HPDE6-E6E7 (cell line): ENCODE data around the gene IVL.

Source experiments
- DNase-seq: peaks from one replicate; pipeline ENCODE4 v3.0.0; 2011; ENCODE audit warnings: missing footprints; ENCODE audit errors: extremely low spot score

The IVL gene, protein sequence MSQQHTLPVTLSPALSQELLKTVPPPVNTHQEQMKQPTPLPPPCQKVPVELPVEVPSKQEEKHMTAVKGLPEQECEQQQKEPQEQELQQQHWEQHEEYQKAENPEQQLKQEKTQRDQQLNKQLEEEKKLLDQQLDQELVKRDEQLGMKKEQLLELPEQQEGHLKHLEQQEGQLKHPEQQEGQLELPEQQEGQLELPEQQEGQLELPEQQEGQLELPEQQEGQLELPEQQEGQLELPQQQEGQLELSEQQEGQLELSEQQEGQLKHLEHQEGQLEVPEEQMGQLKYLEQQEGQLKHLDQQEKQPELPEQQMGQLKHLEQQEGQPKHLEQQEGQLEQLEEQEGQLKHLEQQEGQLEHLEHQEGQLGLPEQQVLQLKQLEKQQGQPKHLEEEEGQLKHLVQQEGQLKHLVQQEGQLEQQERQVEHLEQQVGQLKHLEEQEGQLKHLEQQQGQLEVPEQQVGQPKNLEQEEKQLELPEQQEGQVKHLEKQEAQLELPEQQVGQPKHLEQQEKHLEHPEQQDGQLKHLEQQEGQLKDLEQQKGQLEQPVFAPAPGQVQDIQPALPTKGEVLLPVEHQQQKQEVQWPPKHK

DNA sequence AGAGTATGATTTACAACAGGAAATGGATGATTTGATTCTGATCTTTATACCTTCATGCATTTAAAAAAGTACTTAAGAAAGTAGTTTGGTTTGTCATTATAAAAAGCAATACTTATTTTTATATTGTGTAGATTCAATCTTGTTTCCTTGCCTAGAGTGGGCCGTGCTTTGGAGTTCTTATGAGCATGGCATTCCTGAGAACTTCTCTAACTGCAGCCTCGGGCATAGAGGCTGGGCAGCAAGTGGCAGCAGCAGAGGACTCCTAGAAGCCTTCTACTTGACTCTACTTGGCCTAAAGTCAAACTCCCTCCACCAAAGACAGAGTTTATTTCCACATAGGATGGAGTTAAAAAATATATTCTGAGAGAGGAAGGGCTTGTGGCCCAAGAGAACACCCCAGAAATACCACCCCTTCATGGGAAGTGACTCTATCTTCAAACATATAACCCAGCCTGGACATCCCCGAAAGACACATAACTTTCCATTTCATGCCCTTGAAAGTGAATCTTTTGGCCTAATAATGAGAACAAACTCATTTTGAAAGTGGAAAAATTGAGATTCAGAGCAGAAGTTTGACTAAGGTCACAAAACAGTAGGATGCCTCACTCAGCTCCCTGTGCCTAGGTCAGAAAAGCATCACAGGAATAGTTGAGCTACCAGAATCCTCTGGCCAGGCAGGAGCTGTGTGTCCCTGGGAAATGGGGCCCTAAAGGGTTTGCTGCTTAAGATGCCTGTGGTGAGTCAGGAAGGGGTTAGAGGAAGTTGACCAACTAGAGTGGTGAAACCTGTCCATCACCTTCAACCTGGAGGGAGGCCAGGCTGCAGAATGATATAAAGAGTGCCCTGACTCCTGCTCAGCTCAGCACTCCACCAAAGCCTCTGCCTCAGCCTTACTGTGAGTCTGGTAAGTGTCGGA lies at the start of gene IVL:
Gene IVL, plus strand, starts transcription at position 861 of the 916 bp plus-strand sequence. CDS start 1,252 bp downstream, outside the sequence.
- DNase-seq: peak; percentile 78

DNA sequence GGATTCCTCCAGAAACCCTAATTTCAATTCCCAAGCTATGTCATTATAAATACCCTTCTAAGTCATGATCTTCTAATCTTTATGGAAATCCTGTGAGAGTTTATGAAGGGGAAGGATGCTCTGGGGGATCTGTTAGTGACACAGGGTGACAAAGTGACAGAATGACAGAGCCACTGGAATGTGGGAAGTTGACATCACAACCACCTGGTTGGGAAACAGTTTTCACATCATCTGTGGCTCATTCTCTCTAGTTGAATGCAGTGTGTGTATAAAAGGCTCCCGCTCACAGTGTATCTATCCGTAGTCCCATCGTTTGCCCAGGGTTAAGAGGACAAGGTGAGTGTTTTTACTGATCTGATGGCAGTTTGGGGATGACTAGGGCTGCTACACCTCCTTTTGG lies 48.6 kb upstream of the IVL start, which contains the start of gene LCE7A:
Gene LCE7A, plus strand, starts transcription at position 301 of the 400 bp plus-strand sequence. CDS start 702 bp downstream, outside the sequence.
- DNase-seq: no peak

DNA sequence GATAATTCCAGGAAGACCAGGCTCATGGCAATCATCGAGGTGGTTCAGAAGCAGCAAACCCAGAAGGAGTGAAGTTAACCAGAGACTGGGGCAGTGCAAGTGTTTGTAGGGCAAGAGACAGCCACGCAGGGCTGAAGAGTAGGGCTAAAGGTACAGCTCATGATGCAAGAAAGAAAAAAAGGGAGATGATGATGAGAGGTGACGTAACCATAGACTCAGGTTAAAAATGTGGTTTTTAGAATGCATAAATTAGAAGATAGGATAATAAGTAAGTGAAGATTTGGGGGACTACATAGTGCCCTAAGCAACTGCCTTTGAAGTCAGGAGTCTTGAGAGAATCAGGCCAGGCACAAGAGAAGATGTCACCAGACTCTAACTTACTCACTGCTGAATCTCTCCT lies 48.2 kb upstream of the IVL start:
- no peak for DNase-seq

DNA sequence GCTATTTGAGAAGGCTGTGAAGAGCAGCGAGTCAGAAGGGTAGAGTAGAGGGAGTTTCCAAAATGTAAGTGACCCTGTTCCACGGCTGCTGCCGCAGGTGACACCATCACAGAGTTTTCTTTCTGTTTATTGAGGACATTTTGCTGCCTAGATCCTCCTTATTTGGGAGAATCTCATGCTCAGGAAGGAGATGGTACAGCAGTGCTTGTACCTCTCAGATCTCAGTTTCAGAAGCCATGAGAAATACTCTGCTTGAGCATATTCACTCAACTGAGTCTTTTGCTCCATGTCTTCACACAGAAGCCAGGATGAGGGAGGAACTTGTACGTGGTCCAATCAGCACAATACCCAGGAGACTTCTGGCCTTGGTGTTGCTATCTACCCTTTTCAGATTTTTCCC lies 47.0 kb upstream of the IVL start:
- no peak for DNase-seq

DNA sequence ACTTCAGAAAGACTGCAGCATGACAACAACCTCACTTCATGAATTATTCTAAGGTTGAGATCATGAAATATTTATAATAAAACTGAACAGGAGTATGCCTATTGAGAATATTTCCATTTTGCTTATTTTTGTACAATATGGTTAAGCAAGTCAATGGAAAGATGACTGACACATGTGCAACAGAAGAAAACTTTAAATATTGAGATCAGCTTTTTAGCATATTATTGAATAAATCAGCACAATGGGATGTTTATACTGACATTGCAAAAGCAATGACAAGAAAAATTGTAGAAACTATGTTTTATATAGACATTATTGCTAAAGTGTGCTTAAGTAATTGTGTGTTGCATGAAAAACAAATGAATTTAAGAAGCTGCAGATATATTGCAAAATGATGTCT lies 43.9 kb upstream of the IVL start:
- no peak for DNase-seq

DNA sequence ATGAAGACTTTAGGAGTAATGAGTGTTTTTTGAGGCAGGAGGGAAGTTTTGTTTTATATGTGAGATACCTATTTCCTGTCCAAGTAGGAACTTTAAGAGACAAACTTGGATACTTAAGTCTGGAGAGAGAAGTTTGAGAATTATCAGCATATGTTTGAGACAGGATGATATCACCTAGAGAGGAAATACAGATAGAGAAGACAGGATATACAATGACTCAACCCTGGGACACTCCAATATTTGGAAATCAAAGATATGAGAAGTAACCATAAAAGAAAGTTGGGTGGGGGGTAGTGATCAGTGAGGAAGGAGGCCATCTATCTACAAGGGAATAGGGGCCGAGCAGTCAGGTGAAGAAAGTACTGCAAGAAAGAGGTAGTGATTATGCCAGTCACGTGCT lies 42.0 kb upstream of the IVL start:
- DNase-seq: no peak

DNA sequence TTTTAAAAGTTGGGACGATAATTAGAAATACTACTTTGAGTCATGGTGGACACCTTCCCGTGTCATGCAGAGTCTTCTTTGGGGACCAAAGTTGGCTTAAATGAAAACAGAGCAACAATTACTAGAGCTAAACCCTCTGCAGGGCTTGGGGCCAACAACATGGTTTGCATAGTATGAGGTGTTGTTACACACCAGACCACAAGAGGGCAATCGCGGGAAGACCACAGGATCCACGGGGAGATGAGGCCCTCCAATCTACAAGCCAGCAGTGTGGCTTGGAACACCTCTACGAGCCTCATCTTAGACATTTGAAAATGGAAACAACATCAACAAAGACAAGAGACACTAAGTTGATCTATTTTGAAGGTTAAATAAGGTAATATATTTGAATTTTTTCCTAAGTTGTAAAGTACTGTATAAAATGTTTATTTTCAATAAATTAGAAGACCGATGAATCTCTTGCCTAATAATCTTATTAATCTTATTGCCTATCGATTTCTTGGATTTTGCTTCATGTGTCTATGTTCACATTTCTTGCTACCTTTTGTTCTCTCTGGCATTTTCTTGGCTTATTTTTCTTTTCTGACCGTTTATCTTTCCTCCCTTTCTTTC lies 38.4 kb upstream of the IVL start:
- DNase-seq: peak; percentile 74

DNA sequence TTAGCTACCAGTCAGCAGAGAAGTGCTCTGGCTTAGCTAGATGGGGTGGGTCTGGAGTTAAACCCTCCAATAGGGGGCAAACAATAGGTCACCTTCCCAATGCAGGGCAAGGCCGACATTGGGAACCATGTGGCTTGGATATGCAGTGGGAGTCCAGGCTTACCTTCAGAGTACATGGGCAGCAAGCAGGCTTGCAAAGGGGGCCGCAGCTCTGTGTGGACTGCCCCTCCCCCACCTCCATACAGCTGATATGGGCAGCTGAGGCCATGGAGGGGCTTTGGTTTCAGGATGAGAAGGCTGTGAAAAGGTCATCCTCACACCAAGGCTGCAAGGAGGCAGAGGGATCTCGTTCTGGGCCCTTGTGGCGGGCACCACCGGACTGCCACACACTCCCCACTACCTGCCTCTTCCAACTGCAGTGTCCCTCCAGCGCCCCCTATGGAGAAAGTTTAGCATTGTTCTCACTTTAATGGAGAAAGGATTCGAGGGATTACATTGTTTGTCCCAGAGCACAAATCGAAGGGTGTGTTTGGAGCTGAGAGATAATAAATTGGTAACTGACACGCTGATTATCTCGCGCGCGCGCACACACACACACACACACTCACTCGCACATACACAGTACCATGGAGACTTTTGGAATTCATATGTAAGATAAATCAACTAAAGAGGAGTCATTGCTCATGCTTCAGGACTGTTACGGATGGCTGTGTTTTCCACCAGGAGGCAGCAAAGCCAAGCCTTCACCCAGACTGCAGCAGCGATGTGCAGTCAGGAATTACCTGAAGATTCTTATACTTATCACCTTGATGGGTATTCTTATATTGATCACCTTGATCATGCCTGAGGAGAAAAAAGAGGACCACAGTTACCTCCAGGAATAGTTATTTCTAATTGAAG lies 37.3 kb upstream of the IVL start:
- peak; percentile 71 for DNase-seq

DNA sequence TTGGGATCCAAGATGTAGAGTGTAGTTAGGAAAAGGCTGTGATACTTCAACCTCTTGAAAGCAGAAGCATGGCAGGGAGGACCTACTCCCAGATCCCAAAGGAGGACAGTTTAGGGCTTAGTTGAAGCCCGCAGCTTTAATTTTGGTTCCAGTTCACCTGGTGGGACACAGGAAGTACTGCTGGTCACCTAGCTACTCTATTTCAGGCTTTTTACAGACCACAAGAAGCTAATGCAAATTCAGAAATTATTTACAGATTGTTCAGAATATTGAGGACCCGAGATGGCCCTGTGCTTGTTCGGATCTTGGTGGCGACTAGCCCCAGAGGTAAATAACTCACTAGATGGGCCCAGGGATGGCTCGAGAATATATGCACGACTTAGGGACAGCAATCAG lies 36.6 kb upstream of the IVL start:
- no peak for DNase-seq

DNA sequence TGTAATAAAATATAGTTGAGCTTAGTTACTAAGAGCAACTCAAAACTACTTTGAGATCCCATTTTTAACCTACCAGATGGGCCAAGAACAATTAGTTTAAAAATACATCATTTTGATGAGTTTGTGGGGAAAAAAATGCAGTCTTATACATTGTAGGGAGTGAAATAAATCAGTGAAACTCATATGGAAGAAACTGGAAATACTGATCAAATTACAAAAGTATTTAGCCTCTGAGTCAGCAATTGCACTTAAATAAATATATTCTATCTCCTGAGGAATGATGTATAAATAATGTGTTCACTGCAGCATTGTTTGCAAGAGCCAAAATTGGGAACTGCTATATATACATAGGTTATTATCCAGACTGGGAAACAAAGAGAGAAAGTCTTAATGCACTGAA lies 34.9 kb upstream of the IVL start:
- DNase-seq: no peak

DNA sequence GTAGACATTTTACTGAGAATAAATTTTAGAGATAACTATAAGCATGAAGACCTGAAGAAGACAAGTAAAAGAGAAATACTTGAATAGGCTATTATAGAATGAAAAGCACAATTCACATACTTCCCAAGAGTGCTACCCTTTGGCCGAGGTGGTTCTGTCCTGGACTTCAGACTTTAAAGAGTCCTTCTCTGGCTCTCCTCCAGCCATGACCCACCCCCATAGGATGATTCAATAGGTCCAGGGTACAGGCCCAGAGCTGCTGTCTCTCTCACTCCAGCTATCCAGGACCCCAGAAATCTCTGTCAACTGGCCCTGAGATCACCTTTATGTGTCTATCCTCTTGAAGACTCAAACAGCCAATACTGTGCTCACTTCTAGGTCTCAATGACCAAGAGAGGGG lies 31.5 kb upstream of the IVL start:
- DNase-seq: no peak

DNA sequence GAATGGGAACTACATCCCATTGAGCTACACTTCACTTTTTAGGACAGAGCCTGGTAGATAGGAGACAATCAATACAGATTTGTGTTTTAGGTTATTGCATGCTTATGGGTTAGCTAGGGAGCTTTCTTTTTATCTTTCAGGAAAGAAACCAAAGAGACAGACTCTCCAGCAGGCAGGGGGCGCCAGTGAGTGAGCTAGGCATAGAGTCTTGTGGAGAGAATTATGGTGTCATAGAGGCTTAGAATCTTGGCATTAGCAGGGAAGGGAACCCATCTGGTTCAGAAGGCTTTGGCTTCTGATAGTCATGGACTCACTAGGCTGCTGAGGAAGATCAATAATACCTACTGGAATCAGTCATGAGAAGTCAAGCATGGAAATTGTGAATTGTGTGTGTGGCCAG lies 30.3 kb upstream of the IVL start, which contains the start of gene SMCP:
Gene SMCP, plus strand, starts transcription at position 281 of the 400 bp plus-strand sequence. CDS start 6,101 bp downstream, outside the sequence.
- DNase-seq: no peak

DNA sequence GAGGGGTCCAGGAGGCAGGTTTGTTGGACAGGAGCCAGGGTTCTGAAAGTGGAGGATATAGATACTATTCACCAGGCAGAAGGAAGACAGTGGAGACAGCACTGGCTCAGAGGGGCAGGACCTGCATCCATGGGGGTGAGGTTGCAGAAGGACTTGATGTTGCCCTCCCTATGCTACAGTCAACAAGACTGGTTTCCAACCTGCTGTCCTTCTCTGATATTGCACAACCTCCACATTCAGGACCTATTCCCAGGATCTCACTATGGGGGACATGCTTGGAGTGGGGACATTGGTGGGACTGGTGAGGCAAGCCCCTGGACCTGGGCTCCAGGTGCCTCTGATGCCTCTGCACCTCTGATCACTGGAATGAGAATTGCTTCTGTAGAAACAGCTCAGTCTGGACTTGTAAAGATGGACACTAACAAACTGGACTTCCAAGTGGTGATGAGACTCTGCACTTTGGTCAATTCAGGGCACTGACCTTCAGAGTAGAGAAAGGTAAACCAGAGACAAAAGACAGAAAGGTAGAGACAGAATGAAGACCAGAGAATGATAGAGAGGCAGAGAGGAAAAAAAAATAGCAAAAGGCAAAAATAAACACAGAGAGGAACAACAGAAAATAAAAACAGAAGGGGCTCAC lies 28.7 kb upstream of the IVL start:
- no peak for DNase-seq

DNA sequence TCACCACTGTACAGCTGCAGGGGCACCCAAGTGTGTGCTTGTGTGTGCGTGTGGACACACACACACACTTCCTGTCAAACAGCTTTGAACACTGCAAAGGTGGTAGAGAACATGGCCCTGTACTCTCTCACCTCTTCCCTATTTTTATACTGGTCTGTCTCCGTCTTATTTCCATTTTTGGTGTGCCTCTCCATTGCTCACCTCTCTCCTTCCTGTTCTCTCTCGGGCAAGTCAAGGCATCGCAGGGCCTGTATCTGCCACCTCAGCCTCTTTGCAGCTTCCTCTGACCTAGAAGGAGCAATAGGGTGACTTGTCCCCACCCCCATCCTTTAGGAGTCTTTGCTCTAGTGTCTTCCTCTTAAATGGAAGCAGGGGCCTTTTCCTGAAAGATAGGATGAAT lies 28.0 kb upstream of the IVL start:
- DNase-seq: peak; percentile 38

DNA sequence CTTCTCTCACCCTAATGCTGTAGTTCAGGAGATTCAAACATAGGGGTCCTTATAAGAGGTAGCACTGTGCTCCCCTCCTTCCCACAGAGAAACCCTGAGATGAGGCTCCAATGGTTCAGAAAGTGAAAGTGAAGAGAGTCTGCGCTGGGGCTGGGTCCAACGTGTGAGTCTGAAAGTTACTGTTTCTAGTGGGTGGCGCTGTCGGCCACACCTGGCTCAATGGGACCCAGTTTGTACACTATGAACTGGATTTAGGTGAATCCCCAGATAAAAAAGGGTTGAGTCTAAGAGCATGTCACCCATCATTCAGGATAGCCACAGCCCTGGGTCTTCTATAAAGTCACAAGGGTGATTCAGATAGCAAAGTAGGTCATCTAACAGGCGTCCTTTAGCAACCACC lies 27.4 kb upstream of the IVL start:
- DNase-seq: no peak

DNA sequence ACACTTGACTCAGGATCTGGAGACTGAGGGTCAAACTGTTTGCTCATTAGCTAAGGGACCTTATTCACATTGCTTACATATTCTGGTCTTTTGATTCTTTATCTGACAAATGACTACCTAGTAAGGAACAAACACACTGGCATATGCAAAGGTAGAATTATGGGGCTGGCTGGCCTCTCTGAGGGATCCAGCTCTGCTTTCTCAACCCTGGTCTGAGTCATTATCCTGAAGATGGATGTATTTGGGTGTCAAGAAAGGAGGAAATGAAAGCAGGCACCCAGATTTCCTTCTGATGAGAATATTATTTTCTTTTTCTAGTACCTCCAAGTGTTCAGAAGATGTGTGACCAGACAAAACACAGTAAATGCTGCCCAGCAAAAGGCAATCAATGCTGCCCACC lies 24.3 kb upstream of the IVL start:
- no peak for DNase-seq

DNA sequence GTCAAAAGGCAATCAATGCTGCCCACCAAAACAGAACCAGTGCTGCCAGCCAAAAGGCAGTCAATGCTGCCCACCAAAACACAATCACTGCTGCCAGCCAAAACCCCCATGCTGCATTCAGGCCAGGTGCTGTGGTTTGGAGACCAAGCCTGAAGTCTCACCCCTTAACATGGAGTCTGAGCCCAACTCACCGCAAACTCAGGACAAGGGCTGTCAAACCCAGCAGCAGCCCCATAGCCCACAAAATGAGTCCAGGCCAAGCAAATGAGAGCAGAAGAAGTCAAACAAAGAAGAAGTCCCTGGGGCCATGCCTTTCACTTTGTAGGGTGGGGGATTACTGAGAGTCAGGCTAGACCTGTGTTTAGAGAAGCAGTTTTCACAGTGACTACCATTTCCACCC lies 23.8 kb upstream of the IVL start:
- no peak for DNase-seq

DNA sequence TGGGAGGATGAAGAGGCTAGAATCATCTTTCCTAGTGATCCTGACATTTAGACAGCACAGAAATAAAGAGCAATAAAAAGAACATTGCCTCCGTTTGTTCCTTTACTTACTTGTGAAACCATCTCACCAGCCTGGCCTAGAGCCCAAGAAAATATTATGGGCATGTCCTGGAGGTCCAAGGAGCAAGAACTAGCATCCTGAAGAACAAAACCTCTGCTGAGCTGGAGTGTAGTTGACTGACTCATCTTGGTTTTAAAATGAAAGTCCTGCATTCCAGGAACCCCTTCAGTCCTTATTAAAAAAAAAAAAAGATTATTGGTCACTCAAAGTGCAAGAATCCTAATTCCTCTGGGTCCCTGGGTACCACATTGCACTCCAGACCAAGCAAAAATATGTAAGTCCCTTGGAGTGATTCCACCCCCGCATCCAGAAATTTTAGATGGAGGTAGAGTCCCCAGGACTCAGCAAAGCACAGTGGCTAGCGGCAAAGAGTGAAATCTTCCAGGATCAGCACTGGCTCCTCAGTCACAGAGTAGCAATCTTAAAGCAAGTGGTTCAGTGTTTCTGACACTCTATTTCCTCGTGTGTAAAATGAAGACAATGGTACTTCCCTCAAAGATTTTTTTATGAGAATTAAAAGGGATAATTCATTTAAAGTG lies 23.3 kb upstream of the IVL start:
- no peak for DNase-seq

DNA sequence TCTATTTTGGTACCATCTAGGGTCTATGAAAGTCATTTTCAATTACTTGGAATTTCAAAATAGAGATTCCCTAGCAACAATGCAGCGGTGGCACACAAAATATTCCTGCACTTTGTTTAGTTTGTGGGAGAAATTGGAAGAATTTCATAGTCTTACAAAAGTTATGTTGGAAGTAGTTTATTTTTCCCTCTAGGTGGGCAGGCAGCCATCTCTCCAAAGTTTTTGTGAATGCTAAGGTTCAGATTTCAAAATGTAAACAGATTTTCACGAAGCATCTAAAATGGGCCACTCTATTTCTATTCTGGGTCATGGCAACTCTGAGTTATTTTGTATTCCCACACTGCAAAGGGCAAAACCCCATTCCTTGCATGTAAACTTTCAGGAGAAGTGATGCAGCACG lies 22.3 kb upstream of the IVL start:
- no peak for DNase-seq
